Heart right ventricle (tissue), 16 donors: Measurements from ENCODE around the gene INSRR. TPM values are rescaled to one million over a fixed set of nuclear protein-coding genes. Genes with fewer than 3 reads are reported as not detected.

Source experiments
- ATAC-seq, 8 donors: fragments of 200-7000 bp; cut with Tn5 transposase; one replicate each; pipeline ENCODE4 v1.9.1; 2020; ENCODE audit warnings: mild to moderate bottlenecking in 8 of 8, moderate library complexity in 8 of 8, moderate number of reproducible peaks in 1 of 8
- DNase-seq, 2 donors: peaks; one replicate each; pipeline ENCODE4 v3.0.0-alpha.2; 2020
- H3K27ac ChIP-seq, 10 donors: fragments of 200-600 bp; sonication (generic) in 2 of 10; one replicate each; pipeline versions ENCODE4 v1.5.0 to v1.8.0; 2020 to 2022; ENCODE audit warnings: mild to moderate bottlenecking in 3 of 10
- H3K27me3 ChIP-seq, 7 donors: fragments of 200-600 bp; one replicate each; pipeline ENCODE4 v1.8.0; 2021 to 2022; ENCODE audit warnings: mild to moderate bottlenecking in 2 of 7
- H3K36me3 ChIP-seq, 9 donors: fragments of 200-600 bp; sonication (generic) in 1 of 9; one replicate each; pipeline versions ENCODE4 v1.5.0 to v1.8.0; 2020 to 2022; ENCODE audit warnings: mild to moderate bottlenecking in 2 of 9
- H3K4me1 ChIP-seq, 9 donors: fragments of 200-600 bp; sonication (generic) in 1 of 9; one replicate each; pipeline versions ENCODE4 v1.5.0 to v1.8.0; 2020 to 2022; ENCODE audit warnings: mild to moderate bottlenecking in 4 of 9
- H3K4me3 ChIP-seq, 10 donors: fragments of 200-600 bp; sonication (generic) in 2 of 10; one replicate each; pipeline versions ENCODE4 v1.5.0 to v1.8.0; 2020 to 2022; ENCODE audit warnings: mild to moderate bottlenecking in 7 of 10, moderate library complexity in 2 of 10
- H3K9me3 ChIP-seq, 11 donors: fragments of 200-600 bp in 10 of 11; sonication (generic) in 2 of 11; one replicate each; pipeline versions ENCODE4 v1.5.0 to v1.8.0; 2013 to 2022; ENCODE audit warnings: mild to moderate bottlenecking in 2 of 11, control low read depth in 1 of 11, moderate library complexity in 1 of 11
- WGBS, 2 donors: extraction: QIAGEN DNeasy Blood & Tissue Kit; methylation state at CpG; one replicate each; pipeline ENCODE4 v1.1.7; 2013; ENCODE audit warnings: inconsistent platforms in 1 of 2; 5-methylcytosine and 5-hydroxymethylcytosine counted together
- intact Hi-C, 10 donors: fragments of 100-400 bp; cut with DNase I; formaldehyde crosslinking; loops; one replicate each; pipeline versions ENCODE4 v1.11.1 to v1.14.2; 2022
- polyA plus RNA-seq, 2 donors: library from polyadenylated mRNA; stranded (reverse); fragments of 200-250 nt; gene quantifications; one replicate each; pipeline ENCODE4 v1.2.3, GENCODE V29; 2013
- total RNA-seq, 10 donors: library from RNA; stranded (reverse); fragmentation: NEBNext Ultra II Directional in 3 of 10; extraction: Animal tissue kit (Norgen Biotek cat#: 25700) in 3 of 10; gene quantifications; one replicate each; pipeline versions ENCODE4 v1.2.1 to v1.2.4, GENCODE V29; 2021 to 2023
- TF ChIP-seq, protein P1 (sequence below), 9 donors: fragments of 200-600 bp; sonication (generic) in 2 of 9; IDR thresholded peaks; one replicate each; pipeline versions ENCODE4 v1.5.0 to v1.8.0; 2021 to 2022; ENCODE audit warnings: antibody characterized with exemption in 9 of 9, mild to moderate bottlenecking in 5 of 9, moderate library complexity in 1 of 9
- donor health status: Arrhythmogenic right ventricular cardiomyopathy.
- donor health status: ischemic (EF 13 %, LVEDD 7.1; RV severe dilation, severe dysfunction).
- donor health status: healthy with polysubstance abuse.
- donor health status: DM: no; HTN: yes; CAD: no.
- donor health status: DM: no; HTN: no; CAD: no.
- donor health status: ischemic (EF 25% LVEDD 6.9; RV normal size, moderate dysfunction).
- donor health status: ischemic (EF 25% LVEDD 5.7; RV mildly dilated, moderate dysfunction).
- donor health status: healthy.
- donor health status: DM: yes; HTN: yes; CAD: no.
- donor health status: Ischemic cardiomyopathy.
- donor health status: ischemic (EF 35%, LVEDD 5.7; RV mildly dilated, moderate dysfunction).
- donor health status: nonischemic (EF 11% LVEDD 7.7; RV severe dilation, severe dysfunction).
- donor health status: DM: yes; HTN: yes; CAD: no.
- donor health status: PGD.
- donor health status: ischemic (EF 29% LVEDD 5.4; RV normal size, mild dysfunction).
- donor health status: nonischemic (EF 23%, LVEDD 6.1; RV moderate dilation, normal function).

Gene INSRR
- total and polyA plus RNA-seq, 12 donors: 0.01 to 0.80 (median 0.07) TPM

- TF ChIP-seq, protein P1, sequence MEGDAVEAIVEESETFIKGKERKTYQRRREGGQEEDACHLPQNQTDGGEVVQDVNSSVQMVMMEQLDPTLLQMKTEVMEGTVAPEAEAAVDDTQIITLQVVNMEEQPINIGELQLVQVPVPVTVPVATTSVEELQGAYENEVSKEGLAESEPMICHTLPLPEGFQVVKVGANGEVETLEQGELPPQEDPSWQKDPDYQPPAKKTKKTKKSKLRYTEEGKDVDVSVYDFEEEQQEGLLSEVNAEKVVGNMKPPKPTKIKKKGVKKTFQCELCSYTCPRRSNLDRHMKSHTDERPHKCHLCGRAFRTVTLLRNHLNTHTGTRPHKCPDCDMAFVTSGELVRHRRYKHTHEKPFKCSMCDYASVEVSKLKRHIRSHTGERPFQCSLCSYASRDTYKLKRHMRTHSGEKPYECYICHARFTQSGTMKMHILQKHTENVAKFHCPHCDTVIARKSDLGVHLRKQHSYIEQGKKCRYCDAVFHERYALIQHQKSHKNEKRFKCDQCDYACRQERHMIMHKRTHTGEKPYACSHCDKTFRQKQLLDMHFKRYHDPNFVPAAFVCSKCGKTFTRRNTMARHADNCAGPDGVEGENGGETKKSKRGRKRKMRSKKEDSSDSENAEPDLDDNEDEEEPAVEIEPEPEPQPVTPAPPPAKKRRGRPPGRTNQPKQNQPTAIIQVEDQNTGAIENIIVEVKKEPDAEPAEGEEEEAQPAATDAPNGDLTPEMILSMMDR (IDR thresholded peaks at IDR 0.05): no peak
- ATAC-seq: no peak
Observed at GRCh38 chr1:156865258-156865657, 6.3 kb upstream of the INSRR start.

DNA sequence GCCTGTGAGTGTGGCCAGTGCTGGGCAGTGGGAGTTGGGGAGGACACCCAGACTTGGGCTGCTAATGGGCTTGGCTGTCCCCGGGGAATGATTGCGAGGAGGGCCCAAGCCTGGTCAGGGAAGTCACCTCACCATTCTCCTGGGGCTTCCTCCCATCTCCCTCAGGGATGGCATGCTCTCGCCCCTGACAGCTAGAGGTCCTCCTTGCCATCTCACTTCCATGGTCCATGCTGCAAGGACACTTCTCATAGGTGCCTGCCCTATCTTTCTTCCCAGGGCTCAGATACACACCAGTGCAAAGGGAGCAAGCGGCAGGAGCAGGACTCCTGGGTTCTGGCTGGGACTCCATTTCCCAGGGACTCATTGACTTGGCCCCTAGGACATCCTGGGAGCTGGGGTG, 5.9 kb upstream of the INSRR start:
- H3K27me3 ChIP-seq: peaks cover 8 to 62% (median 52%) of the 10 kb centered on the region in 7 donors
- TF ChIP-seq, protein P1 (IDR thresholded peaks at IDR 0.05): no peak
- intact Hi-C loops: loop anchor here in 5 of 10 donors (5.0 to 10.0 kb wide), 4 partner anchors 62 to 180 kb away; no protein-coding TSS in a partner anchor
- ATAC-seq (no peak), DNase-seq (no peak)
- H3K27ac ChIP-seq: no peak overlapping the region
- H3K36me3 ChIP-seq: no peaks in the 10 kb centered on the region
- WGBS, 2 donors: 81 to 84% methylated on average over 4 of the region's 4 CpGs
- H3K4me1 ChIP-seq: peaks cover 3 to 16% (median 14%) of the 10 kb centered on the region in 9 donors
- no peak overlapping the region for H3K4me3 ChIP-seq
- no peaks in the 10 kb centered on the region for H3K9me3 ChIP-seq

More at GRCh38 chr1:156865258-156865657, 6.3 kb upstream of the INSRR start:
- Histone ChIP-seq H3K9me3 (no peaks in the 10 kb centered on the region), H3K4me3 (no peak overlapping the region), H3K27ac (no peak overlapping the region), H3K27me3 (peaks cover 8 to 58% (median 47%) of the 10 kb centered on the region in 7 donors), H3K36me3 (no peaks in the 10 kb centered on the region), H3K4me1 (peaks cover 3 to 11% (median 10%) of the 10 kb centered on the region in 9 donors)
- DNase-seq: no peak
- WGBS, 2 donors: 88 to 89% methylated on average over 9 of the region's 9 CpGs
- intact Hi-C loops: loop anchor here in 4 of 10 donors (10.0 kb wide), 2 partner anchors 170 to 180 kb away; no protein-coding TSS in a partner anchor

GRCh38 chr1:156863631-156864030, 4.7 kb upstream of the INSRR start:
- intact Hi-C loops: loop anchor here in 5 of 10 donors (5.0 to 10.0 kb wide), 4 partner anchors 61 to 179 kb away; no protein-coding TSS in a partner anchor
- DNase-seq (no peak), ATAC-seq (no peak)
- Histone ChIP-seq H3K4me3 (no peak overlapping the region), H3K27me3 (peaks cover 8 to 74% (median 64%) of the 10 kb centered on the region in 7 donors), H3K27ac (no peak overlapping the region), H3K36me3 (no peaks in the 10 kb centered on the region), H3K9me3 (no peaks in the 10 kb centered on the region), H3K4me1 (peaks cover 3 to 27% (median 26%) of the 10 kb centered on the region in 9 donors)
- TF ChIP-seq, protein P1 (IDR thresholded peaks at IDR 0.05): no peak
- 82 to 86% methylated on average over 7 of the region's 7 CpGs for WGBS, 2 donors

- intact Hi-C loops: loop anchor here in 5 of 10 donors (5.0 to 10.0 kb wide), 4 partner anchors 61 to 178 kb away; no protein-coding TSS in a partner anchor
- 77 to 79% methylated on average over 10 of the region's 10 CpGs for WGBS, 2 donors
- Histone ChIP-seq H3K4me3 (no peak overlapping the region), H3K4me1 (peaks cover 3 to 33% (median 31%) of the 10 kb centered on the region in 9 donors), H3K27ac (no peak overlapping the region), H3K9me3 (no peaks in the 10 kb centered on the region), H3K27me3 (peaks cover 8 to 79% (median 64%) of the 10 kb centered on the region in 7 donors), H3K36me3 (no peaks in the 10 kb centered on the region)
- ATAC-seq (no peak), DNase-seq (no peak)
- TF ChIP-seq, protein P1 (IDR thresholded peaks at IDR 0.05): no peak
Observed at GRCh38 chr1:156862997-156863599, 4.2 kb upstream of the INSRR start.
